Hepatocyte (in vitro differentiated cells): ENCODE measurements around the gene NPIPA8.
"Not testable (repeated sequence)": the region's sequence is repeated elsewhere in the genome, so short reads cannot be mapped to it uniquely, and the experiment has no call there.

Experiments
- CTCF ChIP-seq: fragments of 200-600 bp; sonication (generic); IDR thresholded peaks from 2 replicates; pipeline ENCODE4 v1.5.1; 2016; ENCODE audit warnings: antibody characterized with exemption, mild to moderate bottlenecking; ENCODE audit not compliant: poor library complexity
- EZH2phosphoT487 ChIP-seq: fragments of 200-600 bp; sonication (generic); IDR thresholded peaks from one replicate; pipeline ENCODE4 v1.6.1; 2018; ENCODE audit warnings: antibody characterized with exemption, mild to moderate bottlenecking, low read depth, moderate library complexity; ENCODE audit not compliant: unreplicated experiment, severe bottlenecking

GRCh38 chr16:18341417-18341960, 5.0 kb upstream of the NPIPA8 start:
- TF ChIP-seq CTCF, EZH2phosphoT487: not testable (repeated sequence)
